Activated CD4-positive, alpha-beta T cell treated with anti-CD3 and anti-CD28 coated beads, Interleukin-2, Interleukin-6, amounts not matched to agents 100 ng/mL and 50 ng/mL, durations not matched to agents 16 hours and 8 hours (primary cell): ENCODE results near the gene JAK2.

Experiments used
- DNase-seq: peaks from one replicate; pipeline ENCODE4 v3.0.0-alpha.2; 2020

The JAK2 gene

GRCh38 chr9:4984621-4985385 lies at the start of gene JAK2:
TSS of gene JAK2 (plus strand) at chr9:4985272. CDS start at chr9:5021988, 36,716 bp downstream.
- DNase-seq: peak; percentile 95

GRCh38 chr9:4936277-4936676 lies 48.8 kb upstream of the JAK2 start:
- peak; percentile 64 for DNase-seq

- peak; percentile 34 for DNase-seq
Observed at GRCh38 chr9:4936823-4937222, 48.2 kb upstream of the JAK2 start.

- DNase-seq: peak; percentile 42
Observed at GRCh38 chr9:4937446-4937845, 47.6 kb upstream of the JAK2 start.

GRCh38 chr9:4938496-4938895 lies 46.6 kb upstream of the JAK2 start:
- DNase-seq: no peak

GRCh38 chr9:4939118-4939561 lies 45.9 kb upstream of the JAK2 start:
- peak; percentile 66 for DNase-seq

- peak; percentile 16 for DNase-seq
Observed at GRCh38 chr9:4942042-4942691, 42.9 kb upstream of the JAK2 start.

GRCh38 chr9:4943346-4943745 lies 41.7 kb upstream of the JAK2 start:
- no peak for DNase-seq

- DNase-seq: peak; percentile 56
Observed at GRCh38 chr9:4944431-4945211, 40.5 kb upstream of the JAK2 start.

GRCh38 chr9:4946937-4947336 lies 38.1 kb upstream of the JAK2 start:
- no peak for DNase-seq

GRCh38 chr9:4955836-4956235 lies 29.2 kb upstream of the JAK2 start:
- no peak for DNase-seq

GRCh38 chr9:4959031-4959430 lies 26.0 kb upstream of the JAK2 start:
- no peak for DNase-seq

- DNase-seq: no peak
Observed at GRCh38 chr9:4962085-4962484, 23.0 kb upstream of the JAK2 start.

GRCh38 chr9:4964540-4964939 lies 20.5 kb upstream of the JAK2 start:
- DNase-seq: no peak

GRCh38 chr9:4965174-4965821 lies 19.8 kb upstream of the JAK2 start:
- DNase-seq: no peak

- no peak for DNase-seq
Observed at GRCh38 chr9:4967523-4967922, 17.5 kb upstream of the JAK2 start.

GRCh38 chr9:4969130-4969529 lies 15.9 kb upstream of the JAK2 start:
- DNase-seq: no peak

GRCh38 chr9:4970970-4971641 lies 14.0 kb upstream of the JAK2 start:
- peak; percentile 92 for DNase-seq

- DNase-seq: no peak
Observed at GRCh38 chr9:4973246-4973645, 11.8 kb upstream of the JAK2 start.

- no peak for DNase-seq
Observed at GRCh38 chr9:4973902-4974301, 11.2 kb upstream of the JAK2 start.

- no peak for DNase-seq
Observed at GRCh38 chr9:4979239-4979638, 5.8 kb upstream of the JAK2 start.

- DNase-seq: no peak
Observed at GRCh38 chr9:4980086-4980727, 4.9 kb upstream of the JAK2 start.
